Dermis microvascular lymphatic vessel endothelial cell (primary cell): ENCODE data around the gene PCCB. TPM values are rescaled to one million over a fixed set of nuclear protein-coding genes. Genes with fewer than 3 reads are reported as not detected.
"Not testable (repeated sequence)": the region's sequence is repeated elsewhere in the genome, so short reads cannot be mapped to it uniquely, and the experiment has no call there.

ENCODE experiments used
- DNase-seq, 2 donors: peaks; one replicate each; pipeline versions ENCODE4 v3.0.0 to v3.0.0-alpha.2; 2010; ENCODE audit warnings: low read depth in 2 of 2
- total RNA-seq: library from RNA; depleted of rRNA; stranded (reverse); fragments of >200 nt; gene quantifications from 2 replicates; pipeline ENCODE4 v1.2.1, GENCODE V29; 2014

Gene PCCB
- total RNA-seq, 1 donor from 2014 or later, result 48.3 TPM

GRCh38 chr3:136326316-136326715 is 76.2 kb downstream of the PCCB start:
- no peak for DNase-seq

- DNase-seq, result no peak
Observed at GRCh38 chr3:136327671-136328070, 77.5 kb downstream of the PCCB start.

- no peak for DNase-seq
Observed at GRCh38 chr3:136329593-136329992, 79.5 kb downstream of the PCCB start.

- no peak for DNase-seq
Observed at GRCh38 chr3:136330900-136331299, 80.8 kb downstream of the PCCB start.

GRCh38 chr3:136332302-136332701 is 82.2 kb downstream of the PCCB start:
- no peak for DNase-seq

- no peak for DNase-seq
Observed at GRCh38 chr3:136332776-136333175, 82.6 kb downstream of the PCCB start.

GRCh38 chr3:136334209-136334608 is 84.1 kb downstream of the PCCB start:
- no peak for DNase-seq

- not testable (repeated sequence) for DNase-seq
Observed at GRCh38 chr3:136334726-136335125, 84.6 kb downstream of the PCCB start.

- DNase-seq, result no peak
Observed at GRCh38 chr3:136336329-136337100, 86.4 kb downstream of the PCCB start.

GRCh38 chr3:136343446-136343845 is 93.3 kb downstream of the PCCB start:
- no peak for DNase-seq

- DNase-seq, result peak; percentile 51 to 93
Observed at GRCh38 chr3:136343873-136344555, 93.9 kb downstream of the PCCB start.

GRCh38 chr3:136346486-136346885 is 96.3 kb downstream of the PCCB start:
- no peak for DNase-seq

- no peak for DNase-seq
Observed at GRCh38 chr3:136350132-136350531, 100.0 kb downstream of the PCCB start.

- no peak for DNase-seq
Observed at GRCh38 chr3:136350557-136350956, 100.4 kb downstream of the PCCB start.

GRCh38 chr3:136351351-136351750 is 101.2 kb downstream of the PCCB start:
- no peak for DNase-seq

GRCh38 chr3:136351905-136352304 is 101.8 kb downstream of the PCCB start:
- no peak for DNase-seq

GRCh38 chr3:136353461-136353860 is 103.3 kb downstream of the PCCB start:
- no peak for DNase-seq

GRCh38 chr3:136366289-136366688 is 116.1 kb downstream of the PCCB start:
- no peak for DNase-seq

GRCh38 chr3:136375800-136376199 is 125.7 kb downstream of the PCCB start:
- DNase-seq, result not testable (repeated sequence)

- no peak for DNase-seq
Observed at GRCh38 chr3:136377508-136377907, 127.4 kb downstream of the PCCB start.

- DNase-seq, result no peak
Observed at GRCh38 chr3:136378011-136378410, 127.9 kb downstream of the PCCB start.
